NCI-H774 (cell line): ENCODE data around the gene TANGO2.

Source experiments
- DNase-seq: peaks from one replicate; lab custom pipeline; 2025; lab: John Stamatoyannopoulos, UW

The TANGO2 gene

GRCh38 chr22:20107471-20107901 lies 86.6 kb downstream of the TANGO2 start:
- DNase-seq = no peak

- DNase-seq = no peak
Measured at GRCh38 chr22:20107951-20108756, 87.2 kb downstream of the TANGO2 start.

GRCh38 chr22:20108757-20109230 lies 87.9 kb downstream of the TANGO2 start:
- DNase-seq = no peak

GRCh38 chr22:20109411-20110358 lies 88.8 kb downstream of the TANGO2 start:
- DNase-seq = no peak

- DNase-seq = no peak
Measured at GRCh38 chr22:20110359-20110985, 89.6 kb downstream of the TANGO2 start.

- DNase-seq = no peak
Measured at GRCh38 chr22:20111045-20111688, 90.3 kb downstream of the TANGO2 start.

- DNase-seq = no peak
Measured at GRCh38 chr22:20111689-20112622, 91.0 kb downstream of the TANGO2 start.

GRCh38 chr22:20112623-20113511 lies 92.0 kb downstream of the TANGO2 start:
- DNase-seq = no peak

GRCh38 chr22:20113551-20114310 lies 92.8 kb downstream of the TANGO2 start:
- no peak for DNase-seq

GRCh38 chr22:20114506-20115475 lies 93.9 kb downstream of the TANGO2 start:
- DNase-seq = no peak

- no peak for DNase-seq
Measured at GRCh38 chr22:20115691-20116375, 94.9 kb downstream of the TANGO2 start, which contains the start of gene RANBP1. Gene RANBP1 (plus strand): TSS chr22:20116104. CDS start chr22:20116185, 81 bp downstream.

GRCh38 chr22:20116376-20116950 lies 95.6 kb downstream of the TANGO2 start:
- no peak for DNase-seq
